ENCODE results near the gene SUMF1. TPM values are rescaled to one million over a fixed set of nuclear protein-coding genes. Genes with fewer than 3 reads are reported as not detected.

The SUMF1 gene
- total and polyA plus RNA-seq, 4 donors: 11.6 to 50.0 (median 31.5) TPM

GRCh38 chr3:4392992-4393391 lies 74.1 kb downstream of the SUMF1 start:
- 91 to 92% methylated on average over 5 of the region's 5 CpGs for WGBS, 2 donors
- TF ChIP-seq CTCF (IDR thresholded peaks at IDR 0.05; ENCODE audit: control extremely low read depth, extremely low read depth): no peak
- no peak overlapping the region for H3K9ac ChIP-seq (ENCODE audit: insufficient read depth in 1 of 2, low read length in 2 of 2)
- ATAC-seq (ENCODE audit: insufficient read depth, low FRiP score) (no peak), DNase-seq (no peak)
- H3K9me3 ChIP-seq (ENCODE audit: control insufficient read depth in 4 of 4, insufficient read depth in 3 of 4, low read length in 3 of 4): no peaks in the 10 kb centered on the region
- H3K36me3 ChIP-seq (ENCODE audit: control insufficient read depth in 4 of 4, insufficient read depth in 4 of 4, low read length in 4 of 4): peaks cover 0 to 2% (median 0%) of the 10 kb centered on the region in 4 donors
- no peaks in the 10 kb centered on the region for H3K27me3 ChIP-seq (ENCODE audit: control insufficient read depth in 3 of 3, insufficient read depth in 3 of 3, low read length in 2 of 3)
- no peak overlapping the region for H3K27ac ChIP-seq (ENCODE audit: low read depth in 1 of 2, low read length in 1 of 2)
- H3K4me3 ChIP-seq: no peak overlapping the region
- peaks cover 0 to 16% (median 4%) of the 10 kb centered on the region in 5 donors for H3K4me1 ChIP-seq (ENCODE audit: control insufficient read depth in 5 of 5, insufficient read depth in 5 of 5, low read length in 5 of 5)

- no peak overlapping the region for H3K27ac ChIP-seq (ENCODE audit: low read depth in 1 of 2, low read length in 1 of 2)
- H3K4me1 ChIP-seq (ENCODE audit: control insufficient read depth in 5 of 5, insufficient read depth in 5 of 5, low read length in 5 of 5): no peaks in the 10 kb centered on the region
- no peak overlapping the region for H3K9ac ChIP-seq (ENCODE audit: insufficient read depth in 1 of 2, low read length in 2 of 2)
- no peak overlapping the region for H3K4me3 ChIP-seq
- 87 to 88% methylated on average over 2 of the region's 2 CpGs for WGBS, 2 donors
- peaks cover 0 to 3% (median 0%) of the 10 kb centered on the region in 4 donors for H3K36me3 ChIP-seq (ENCODE audit: control insufficient read depth in 4 of 4, insufficient read depth in 4 of 4, low read length in 4 of 4)
- ATAC-seq (ENCODE audit: insufficient read depth, low FRiP score) (no peak), DNase-seq (no peak)
- H3K9me3 ChIP-seq (ENCODE audit: control insufficient read depth in 4 of 4, insufficient read depth in 3 of 4, low read length in 3 of 4): no peaks in the 10 kb centered on the region
- TF ChIP-seq CTCF (IDR thresholded peaks at IDR 0.05; ENCODE audit: control extremely low read depth, extremely low read depth): no peak
- no peaks in the 10 kb centered on the region for H3K27me3 ChIP-seq (ENCODE audit: control insufficient read depth in 3 of 3, insufficient read depth in 3 of 3, low read length in 2 of 3)
These were observed 79.6 kb downstream of the SUMF1 start for GRCh38 chr3:4387210-4388204.

GRCh38 chr3:4385201-4385600 lies 81.9 kb downstream of the SUMF1 start:
- DNase-seq (no peak), ATAC-seq (ENCODE audit: insufficient read depth, low FRiP score) (no peak)
- peaks cover 0 to 3% (median 0%) of the 10 kb centered on the region in 4 donors for H3K36me3 ChIP-seq (ENCODE audit: control insufficient read depth in 4 of 4, insufficient read depth in 4 of 4, low read length in 4 of 4)
- 95 to 97% methylated on average over 6 of the region's 6 CpGs for WGBS, 2 donors
- H3K4me1 ChIP-seq (ENCODE audit: control insufficient read depth in 5 of 5, insufficient read depth in 5 of 5, low read length in 5 of 5): no peaks in the 10 kb centered on the region
- TF ChIP-seq CTCF (IDR thresholded peaks at IDR 0.05; ENCODE audit: control extremely low read depth, extremely low read depth): no peak
- H3K27me3 ChIP-seq (ENCODE audit: control insufficient read depth in 3 of 3, insufficient read depth in 3 of 3, low read length in 2 of 3): no peaks in the 10 kb centered on the region
- no peak overlapping the region for H3K27ac ChIP-seq (ENCODE audit: low read depth in 1 of 2, low read length in 1 of 2)
- no peak overlapping the region for H3K9ac ChIP-seq (ENCODE audit: insufficient read depth in 1 of 2, low read length in 2 of 2)
- no peak overlapping the region for H3K4me3 ChIP-seq
- H3K9me3 ChIP-seq (ENCODE audit: control insufficient read depth in 4 of 4, insufficient read depth in 3 of 4, low read length in 3 of 4): peaks cover 0 to 1% (median 0%) of the 10 kb centered on the region in 4 donors

Measured in lung (tissue), 12 donors.